Loucy (cell line): Measurements from ENCODE around the gene BCAS3.

Source experiments
- CTCF ChIP-seq: fragments of 200-600 bp; sonication (generic); conservative IDR thresholded peaks from 2 replicates; pipeline ENCODE4 v1.5.1; 2014; ENCODE audit warnings: mild to moderate bottlenecking, antibody characterized with exemption, low read length
- EZH2phosphoT487 ChIP-seq: fragments of 200-600 bp; IDR thresholded peaks from 2 replicates; pipeline ENCODE4 v1.6.1; 2018; ENCODE audit warnings: antibody characterized with exemption, mild to moderate bottlenecking, moderate library complexity, borderline replicate concordance

DNA sequence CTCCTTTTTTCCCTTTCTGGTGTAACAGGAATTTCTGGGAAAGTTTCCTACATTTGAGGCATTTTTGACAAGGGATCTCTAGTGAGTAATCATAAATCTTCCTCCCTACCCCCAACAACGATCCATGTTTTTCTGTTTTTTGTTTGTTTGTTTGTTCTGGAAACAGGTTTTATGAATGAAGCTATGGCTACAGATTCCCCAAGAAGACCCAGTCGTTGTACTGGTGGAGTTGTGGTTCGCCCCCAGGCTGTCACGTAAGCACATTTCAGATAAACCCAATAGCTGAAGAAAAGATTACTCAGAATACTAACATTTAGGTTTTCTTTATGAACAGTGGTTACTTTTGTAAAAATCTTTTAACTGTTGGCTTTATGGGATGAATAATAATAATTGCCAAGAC is 1.6 kb downstream of the BCAS3 start:
- no peak for TF ChIP-seq CTCF
- TF ChIP-seq EZH2phosphoT487, result no peak
